UCSD-AML1 (cell line): ENCODE results near the gene TRIM4.

Experiments used
- DNase-seq: peaks from one replicate; lab custom pipeline; 2025; ENCODE audit not compliant: unreplicated experiment; lab: John Stamatoyannopoulos, UW

The TRIM4 gene

DNA sequence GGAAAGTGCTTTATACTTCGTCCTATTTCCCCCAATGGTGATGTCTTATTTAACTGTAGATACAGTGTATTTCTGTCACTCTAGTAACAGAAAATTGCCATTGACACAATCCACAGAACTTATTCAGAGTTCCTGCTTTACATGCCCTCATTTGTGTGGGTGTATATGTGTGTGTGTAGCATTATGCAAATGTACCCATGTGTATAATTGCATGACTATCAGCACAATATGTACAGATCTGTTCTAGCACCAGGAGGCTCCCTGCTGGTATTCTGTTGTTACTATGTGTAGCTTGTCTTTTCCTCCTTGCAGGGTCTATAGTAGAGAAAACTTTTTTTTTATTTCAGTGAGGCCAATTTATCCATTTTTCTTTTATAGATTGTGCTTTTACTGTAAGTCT is 75.0 kb downstream of the TRIM4 start:
- no peak for DNase-seq

DNA sequence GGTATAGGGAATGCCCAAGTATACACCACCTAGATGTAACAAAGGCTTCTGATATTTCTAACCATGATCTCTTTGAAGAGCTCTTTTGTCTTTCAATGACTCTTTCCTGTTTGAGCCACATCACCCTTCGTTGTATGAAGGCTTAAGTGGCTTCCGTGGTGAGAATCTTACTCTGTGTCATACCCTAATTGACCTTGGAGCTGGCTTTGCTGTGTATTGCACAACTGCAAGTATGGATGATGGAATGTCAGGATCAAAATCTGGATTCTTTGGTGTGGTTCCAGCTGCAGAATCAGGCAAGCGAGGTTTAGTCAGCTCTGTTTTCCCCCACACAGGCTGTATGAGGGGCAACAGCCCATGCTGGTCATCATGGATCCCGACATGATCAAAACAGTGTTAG is 75.5 kb downstream of the TRIM4 start:
- DNase-seq: no peak

DNA sequence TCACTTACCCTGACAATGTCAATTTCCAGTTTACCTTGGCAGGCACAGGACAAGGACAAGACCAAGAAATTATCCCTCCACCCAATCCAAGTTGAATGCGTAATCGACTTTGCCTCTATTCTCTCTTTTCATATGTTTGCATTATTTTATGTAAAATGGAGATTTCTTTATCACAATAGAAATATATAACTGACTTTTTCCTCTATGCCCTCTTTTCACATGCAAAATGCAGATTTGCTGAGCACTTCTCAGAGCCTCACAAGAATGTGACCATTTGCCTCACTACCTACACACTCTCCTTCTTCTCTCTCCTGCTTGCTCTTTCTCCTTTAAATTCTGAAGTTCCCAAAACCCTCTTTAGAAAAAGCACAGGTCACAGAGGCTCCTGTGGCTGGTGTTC is 76.4 kb downstream of the TRIM4 start:
- no peak for DNase-seq
